Loucy (cell line): Measurements from ENCODE around the gene CCIN.

Experiments
- H2AFZ ChIP-seq: fragments of 200-600 bp; sonication (generic); 2 replicates; pipeline ENCODE4 v1.6.0; 2016; ENCODE audit warnings: antibody characterized with exemption, mild to moderate bottlenecking, low read length, moderate library complexity
- H3F3A ChIP-seq: fragments of 200-600 bp; 2 replicates; pipeline ENCODE4 v1.6.0; 2016; ENCODE audit warnings: antibody characterized with exemption, low read depth, mild to moderate bottlenecking
- H3K27me3 ChIP-seq: fragments of 200-600 bp; sonication (generic); 2 replicates; pipeline ENCODE4 v1.6.1; 2014; ENCODE audit warnings: low read length, mild to moderate bottlenecking; ENCODE audit not compliant: insufficient read depth, poor library complexity, severe bottlenecking
- H3K36me3 ChIP-seq: fragments of 200-600 bp; sonication (generic); 2 replicates; pipeline ENCODE4 v1.6.1; 2016; ENCODE audit warnings: low read length; ENCODE audit not compliant: insufficient read depth
- H3K4me1 ChIP-seq: fragments of 200-600 bp; sonication (generic); 2 replicates; pipeline ENCODE4 v1.5.1; 2014; ENCODE audit warnings: low read length, mild to moderate bottlenecking; ENCODE audit not compliant: insufficient read depth, poor library complexity, severe bottlenecking
- H3K4me2 ChIP-seq: fragments of 200-600 bp; sonication (generic); 2 replicates; pipeline ENCODE4 v1.6.0; 2014; ENCODE audit warnings: antibody characterized with exemption, low read length, low read depth, mild to moderate bottlenecking; ENCODE audit not compliant: poor library complexity, severe bottlenecking
- H3K4me3 ChIP-seq: fragments of 200-600 bp; sonication (generic); 2 replicates; pipeline ENCODE4 v1.5.1; 2014; ENCODE audit warnings: low read length, mild to moderate bottlenecking, mixed read lengths; ENCODE audit not compliant: poor library complexity, severe bottlenecking
- H3K79me2 ChIP-seq: fragments of 200-600 bp; sonication (generic); 2 replicates; pipeline ENCODE4 v1.6.1; 2014; ENCODE audit warnings: low read length; ENCODE audit not compliant: insufficient read depth
- H3K9ac ChIP-seq: fragments of 200-600 bp; sonication (generic); 2 replicates; pipeline ENCODE4 v1.6.0; 2014; ENCODE audit warnings: mild to moderate bottlenecking, low read depth, low read length, moderate library complexity; ENCODE audit not compliant: poor library complexity, severe bottlenecking
- H3K9me2 ChIP-seq: fragments of 200-600 bp; sonication (generic); replicated peaks from 2 replicates; pipeline ENCODE4 v1.6.1; 2016; ENCODE audit warnings: low read depth, low read length, mixed read lengths
- H3K9me3 ChIP-seq: fragments of 200-600 bp; sonication (generic); 2 replicates; pipeline ENCODE4 v1.6.1; 2014; ENCODE audit warnings: mild to moderate bottlenecking, antibody characterized with exemption, low read length, low read depth; ENCODE audit not compliant: insufficient read depth
- H4K20me1 ChIP-seq: fragments of 200-600 bp; sonication (generic); 2 replicates; pipeline ENCODE4 v1.6.0; 2014; ENCODE audit warnings: antibody characterized with exemption, low read length, mild to moderate bottlenecking; ENCODE audit not compliant: insufficient read depth, poor library complexity, severe bottlenecking
- EZH2phosphoT487 ChIP-seq: fragments of 200-600 bp; IDR thresholded peaks from 2 replicates; pipeline ENCODE4 v1.6.1; 2018; ENCODE audit warnings: antibody characterized with exemption, mild to moderate bottlenecking, moderate library complexity, borderline replicate concordance
- TF ChIP-seq, protein P1 (sequence below): fragments of 200-600 bp; sonication (generic); conservative IDR thresholded peaks from 2 replicates; pipeline ENCODE4 v1.5.1; 2014; ENCODE audit warnings: mild to moderate bottlenecking, antibody characterized with exemption, low read length

The CCIN gene

GRCh38 chr9:36141761-36142160, 27.4 kb upstream of the CCIN start:
- no peaks in the 10 kb centered on the region for H3K27me3 ChIP-seq
- H2AFZ ChIP-seq: no peak overlapping the region
- H3K4me1 ChIP-seq: peaks cover 85% of the 10 kb centered on the region
- H3K9me3 ChIP-seq: no peaks in the 10 kb centered on the region
- H3F3A ChIP-seq: no peaks in the 10 kb centered on the region
- no peaks in the 10 kb centered on the region for H3K9me2 ChIP-seq
- peaks cover 74% of the 10 kb centered on the region for H3K79me2 ChIP-seq
- peak overlapping the region; percentile 90 for H3K4me2 ChIP-seq
- no peaks in the 10 kb centered on the region for H3K36me3 ChIP-seq
- no peak overlapping the region for H3K9ac ChIP-seq
- H4K20me1 ChIP-seq: peaks cover 9% of the 10 kb centered on the region
- no peak overlapping the region for H3K4me3 ChIP-seq
- TF ChIP-seq, protein P1, sequence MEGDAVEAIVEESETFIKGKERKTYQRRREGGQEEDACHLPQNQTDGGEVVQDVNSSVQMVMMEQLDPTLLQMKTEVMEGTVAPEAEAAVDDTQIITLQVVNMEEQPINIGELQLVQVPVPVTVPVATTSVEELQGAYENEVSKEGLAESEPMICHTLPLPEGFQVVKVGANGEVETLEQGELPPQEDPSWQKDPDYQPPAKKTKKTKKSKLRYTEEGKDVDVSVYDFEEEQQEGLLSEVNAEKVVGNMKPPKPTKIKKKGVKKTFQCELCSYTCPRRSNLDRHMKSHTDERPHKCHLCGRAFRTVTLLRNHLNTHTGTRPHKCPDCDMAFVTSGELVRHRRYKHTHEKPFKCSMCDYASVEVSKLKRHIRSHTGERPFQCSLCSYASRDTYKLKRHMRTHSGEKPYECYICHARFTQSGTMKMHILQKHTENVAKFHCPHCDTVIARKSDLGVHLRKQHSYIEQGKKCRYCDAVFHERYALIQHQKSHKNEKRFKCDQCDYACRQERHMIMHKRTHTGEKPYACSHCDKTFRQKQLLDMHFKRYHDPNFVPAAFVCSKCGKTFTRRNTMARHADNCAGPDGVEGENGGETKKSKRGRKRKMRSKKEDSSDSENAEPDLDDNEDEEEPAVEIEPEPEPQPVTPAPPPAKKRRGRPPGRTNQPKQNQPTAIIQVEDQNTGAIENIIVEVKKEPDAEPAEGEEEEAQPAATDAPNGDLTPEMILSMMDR: no peak
- no peak for TF ChIP-seq EZH2phosphoT487

DNA sequence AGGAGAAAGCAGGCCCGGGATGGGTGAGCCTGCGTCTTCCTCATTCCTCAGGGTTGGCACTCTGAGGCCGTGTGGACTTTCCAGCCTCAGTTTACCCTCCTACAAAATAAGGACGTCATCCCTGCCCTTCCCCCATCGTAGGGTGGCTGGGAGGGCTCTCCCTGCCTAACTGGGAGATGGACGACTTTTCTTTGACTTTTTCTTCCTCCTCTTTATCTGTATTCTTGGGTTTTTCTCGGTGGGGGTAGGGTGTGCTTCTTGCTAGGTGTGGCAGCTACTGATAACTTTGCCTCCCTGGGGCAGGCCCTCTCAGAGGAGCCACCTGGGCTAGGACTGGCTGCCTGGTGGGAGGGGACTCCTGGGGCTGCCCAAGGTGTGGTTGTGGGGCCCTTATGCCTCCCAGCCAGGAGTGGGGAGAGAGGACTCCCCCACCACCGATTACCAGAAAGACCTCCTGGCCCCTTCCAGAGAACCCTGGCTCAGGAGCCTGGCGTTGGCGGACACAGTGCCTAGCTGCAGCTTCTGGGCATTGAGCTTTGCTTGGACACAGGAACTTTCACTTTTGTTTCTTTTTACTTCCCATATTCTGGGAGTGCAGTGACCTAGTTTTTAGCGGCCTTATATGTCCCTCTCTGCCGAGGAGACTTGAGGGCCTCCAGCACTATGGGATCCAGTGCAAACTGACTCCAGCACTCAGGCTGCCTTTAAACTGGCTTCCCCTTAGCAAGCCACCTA, 26.5 kb upstream of the CCIN start:
- H4K20me1 ChIP-seq: peaks cover 3% of the 10 kb centered on the region
- peak overlapping the region; percentile 79 for H3K9ac ChIP-seq
- H3K36me3 ChIP-seq: no peaks in the 10 kb centered on the region
- H3K27me3 ChIP-seq: no peaks in the 10 kb centered on the region
- peak overlapping the region; percentile 72 for H3K4me3 ChIP-seq
- H3K9me3 ChIP-seq: no peaks in the 10 kb centered on the region
- H3F3A ChIP-seq: no peaks in the 10 kb centered on the region
- H3K9me2 ChIP-seq: no peaks in the 10 kb centered on the region
- H3K79me2 ChIP-seq: peaks cover 65% of the 10 kb centered on the region
- peaks cover 76% of the 10 kb centered on the region for H3K4me1 ChIP-seq
- H3K4me2 ChIP-seq: peak overlapping the region; percentile 90
- H2AFZ ChIP-seq: no peak overlapping the region
- no peak for TF ChIP-seq EZH2phosphoT487
- TF ChIP-seq, protein P1: no peak

GRCh38 chr9:36143245-36143641, 25.9 kb upstream of the CCIN start:
- Histone ChIP-seq H3K9me3 (no peaks in the 10 kb centered on the region), H3K9ac (peak overlapping the region; percentile 79), H3K4me3 (peak overlapping the region; percentile 72), H3K36me3 (no peaks in the 10 kb centered on the region), H3K9me2 (no peaks in the 10 kb centered on the region), H3F3A (no peaks in the 10 kb centered on the region), H3K4me1 (peaks cover 74% of the 10 kb centered on the region), H3K4me2 (peak overlapping the region; percentile 90), H4K20me1 (no peaks in the 10 kb centered on the region), H3K27me3 (no peaks in the 10 kb centered on the region), H3K79me2 (peaks cover 59% of the 10 kb centered on the region), H2AFZ (no peak overlapping the region)
- no peak for TF ChIP-seq EZH2phosphoT487
- TF ChIP-seq, protein P1: no peak
